Fibroblast of gingiva (primary cell): ENCODE measurements around the gene MAPK14.

ENCODE experiments used
- DNase-seq: peaks from one replicate; pipeline ENCODE4 v3.0.0-alpha.2; 2011; ENCODE audit warnings: low read depth

The MAPK14 gene

DNA sequence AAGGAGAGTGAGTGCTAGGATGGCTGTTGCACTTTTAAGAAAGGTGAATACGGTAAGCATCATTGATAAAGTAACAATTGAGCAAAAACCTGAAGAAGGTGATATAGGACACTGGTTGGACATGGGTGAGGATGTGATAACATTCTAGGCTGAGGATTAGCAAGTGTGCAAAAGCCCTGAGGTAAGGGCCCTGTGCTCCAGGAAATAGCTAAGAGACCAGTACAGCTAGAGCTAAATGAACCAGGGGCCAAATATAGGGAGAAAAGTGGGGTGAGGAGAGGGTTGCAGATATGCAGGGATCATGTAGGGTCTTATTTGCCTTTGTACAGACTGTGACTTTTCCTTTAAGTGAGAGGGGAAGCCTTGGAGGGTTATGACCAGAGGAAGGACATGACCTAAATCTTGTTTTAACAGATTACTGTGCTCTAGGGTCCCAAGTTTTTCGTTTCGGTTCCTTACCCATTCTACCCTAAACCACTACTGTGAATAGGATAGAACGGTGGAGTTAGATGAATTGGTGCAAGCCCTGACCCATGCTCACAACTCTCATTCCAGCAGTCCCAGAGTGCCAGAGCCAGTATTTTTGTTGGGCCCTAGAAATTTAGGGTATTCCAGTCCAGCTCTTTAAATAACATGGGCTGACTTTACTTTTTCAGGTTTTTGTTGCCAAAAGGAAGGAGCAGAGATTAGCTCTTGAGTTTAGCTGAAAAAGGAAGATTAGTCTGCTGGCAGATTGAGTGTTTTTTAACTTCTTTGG is 10.7 kb downstream of the MAPK14 start:
- no peak for DNase-seq

DNA sequence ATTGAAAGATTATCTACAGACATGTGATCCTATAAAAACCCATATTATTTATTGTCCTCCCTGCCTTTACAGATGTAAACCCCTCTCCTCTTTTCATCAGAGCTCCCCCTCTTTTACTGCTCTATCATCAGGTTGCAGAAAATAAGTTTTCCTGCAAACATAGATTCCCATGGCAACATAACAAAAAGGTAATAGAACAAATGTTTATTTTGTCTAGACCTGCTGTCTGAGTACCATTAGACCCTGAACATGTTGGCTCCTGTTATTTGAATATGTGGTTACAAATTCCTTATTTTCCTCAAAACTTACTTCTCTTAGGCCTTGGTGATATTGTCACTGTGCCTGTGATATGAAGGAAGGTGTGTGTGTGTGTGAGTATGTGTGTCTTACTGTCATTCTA is 11.5 kb downstream of the MAPK14 start:
- DNase-seq, result no peak

DNA sequence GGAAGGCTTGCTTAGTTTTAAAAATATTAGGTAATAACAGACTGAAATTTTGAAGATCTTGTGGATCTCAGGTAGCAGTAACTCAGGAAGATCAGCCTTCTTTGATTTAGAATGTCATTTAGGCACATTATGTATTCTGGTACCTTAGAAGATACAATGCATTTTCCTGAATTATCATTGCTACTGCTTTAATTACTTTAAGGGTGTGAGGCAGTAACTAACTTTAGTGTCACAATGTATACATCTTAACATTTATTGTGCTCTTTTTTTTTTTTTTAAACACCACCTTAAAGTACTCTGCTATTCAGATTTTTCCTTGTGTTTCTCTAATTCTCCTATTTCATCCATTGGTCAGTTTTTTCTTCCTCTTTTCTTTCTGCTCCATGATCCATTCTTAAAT is 13.3 kb downstream of the MAPK14 start:
- no peak for DNase-seq

DNA sequence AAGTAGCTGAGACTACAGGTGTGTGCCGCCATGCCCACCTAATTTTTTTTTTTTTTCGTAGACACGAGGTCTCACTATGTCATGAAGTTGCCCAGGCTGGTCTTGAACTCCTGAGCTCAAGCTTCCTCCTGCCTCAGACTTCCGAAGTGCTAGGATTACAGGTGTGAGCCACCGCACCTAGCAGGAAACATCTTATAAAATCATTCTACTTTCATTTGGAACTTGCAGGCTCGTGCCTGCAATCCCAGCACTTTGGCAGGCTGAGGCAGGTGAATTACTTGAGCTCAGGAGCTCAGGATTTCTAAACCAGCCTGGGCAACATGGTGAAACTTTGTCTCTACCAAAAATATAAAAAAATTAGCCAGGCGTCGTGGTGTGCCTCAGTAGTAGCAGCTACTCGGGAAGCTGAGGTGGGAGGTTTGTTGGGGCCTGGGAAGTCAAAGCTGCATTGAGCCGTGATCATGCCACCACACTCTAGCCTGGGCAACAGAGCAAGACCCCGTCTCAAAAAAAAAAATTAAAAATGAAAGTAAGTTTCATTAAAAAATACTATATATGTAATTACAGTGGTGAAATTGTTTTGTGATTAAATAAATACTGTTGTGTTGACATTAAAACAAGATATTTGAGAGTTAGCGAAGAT is 15.1 kb downstream of the MAPK14 start:
- DNase-seq, result no peak

DNA sequence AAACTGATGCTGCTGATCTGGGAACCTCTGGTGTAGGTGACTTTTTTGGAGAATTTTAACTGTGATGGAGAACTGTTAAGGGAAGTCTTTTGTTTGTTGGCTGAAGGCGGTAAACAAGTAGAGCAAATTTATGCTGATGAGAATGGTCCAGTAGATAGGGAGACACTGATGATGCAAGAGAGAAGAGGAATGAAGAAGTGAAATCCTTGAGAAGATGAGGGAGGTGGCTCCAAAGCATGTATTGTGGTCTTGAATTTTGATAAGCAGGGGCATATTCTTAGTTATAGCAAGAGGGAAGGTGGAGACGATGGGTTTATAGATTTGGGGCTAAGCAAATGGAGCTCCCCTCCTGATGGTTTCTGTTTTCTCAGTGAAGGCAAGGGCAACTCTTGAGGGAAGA is 22.0 kb downstream of the MAPK14 start:
- DNase-seq, result no peak

DNA sequence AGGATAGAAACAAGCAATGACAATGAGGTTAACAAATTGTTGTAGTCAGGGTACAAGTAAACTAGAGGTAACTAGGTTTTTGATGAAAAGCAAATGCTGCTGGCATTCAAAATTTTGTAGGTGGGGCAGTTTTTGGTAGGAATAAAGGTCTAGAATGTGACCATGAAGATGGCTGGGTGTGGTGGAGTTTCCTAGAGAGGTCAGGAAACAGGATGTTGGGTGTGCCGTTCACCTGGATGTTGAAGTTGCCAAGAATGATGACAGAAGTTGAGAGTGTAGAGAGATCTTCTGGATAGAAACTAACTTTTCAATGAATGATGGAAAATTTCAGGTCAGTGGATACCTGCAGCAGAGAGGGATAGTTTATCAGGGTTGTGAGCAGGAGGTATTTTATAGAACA is 22.7 kb downstream of the MAPK14 start:
- no peak for DNase-seq

DNA sequence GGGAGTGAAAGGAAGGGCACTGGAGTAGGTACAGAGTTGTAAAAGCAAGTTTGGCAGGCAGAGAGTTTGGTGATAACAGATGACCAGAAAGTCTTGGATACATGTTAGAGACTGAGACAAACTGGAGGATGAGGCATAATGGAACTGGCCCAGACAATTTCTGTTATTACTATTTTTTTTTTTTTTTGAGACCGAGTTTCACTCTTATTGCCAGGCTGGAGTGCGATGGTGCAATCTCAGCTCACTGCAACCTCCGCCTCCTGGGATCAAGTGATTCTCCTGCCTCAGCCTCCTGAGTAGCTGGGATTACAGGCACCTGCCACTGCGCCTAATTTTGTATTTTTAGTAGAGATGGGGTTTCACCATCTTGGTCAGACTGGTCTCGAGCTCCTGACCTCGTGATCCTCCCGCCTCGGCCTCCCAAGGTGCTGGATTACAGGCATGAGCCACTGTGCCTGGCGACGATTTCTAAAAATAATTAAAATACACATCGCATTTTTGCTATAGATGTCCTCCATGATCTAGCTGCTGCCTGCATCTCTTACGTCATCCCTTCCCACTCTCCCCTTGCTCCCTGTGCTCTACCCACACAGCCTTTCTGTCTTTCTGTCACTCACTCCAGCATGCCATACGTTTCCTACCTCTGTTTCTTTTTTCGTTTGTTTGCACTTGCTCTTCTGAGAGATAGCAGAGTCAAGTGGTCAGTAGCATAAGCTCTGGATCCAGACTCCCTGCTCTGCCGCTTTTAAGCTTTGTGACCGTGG is 23.5 kb downstream of the MAPK14 start:
- DNase-seq, result no peak

DNA sequence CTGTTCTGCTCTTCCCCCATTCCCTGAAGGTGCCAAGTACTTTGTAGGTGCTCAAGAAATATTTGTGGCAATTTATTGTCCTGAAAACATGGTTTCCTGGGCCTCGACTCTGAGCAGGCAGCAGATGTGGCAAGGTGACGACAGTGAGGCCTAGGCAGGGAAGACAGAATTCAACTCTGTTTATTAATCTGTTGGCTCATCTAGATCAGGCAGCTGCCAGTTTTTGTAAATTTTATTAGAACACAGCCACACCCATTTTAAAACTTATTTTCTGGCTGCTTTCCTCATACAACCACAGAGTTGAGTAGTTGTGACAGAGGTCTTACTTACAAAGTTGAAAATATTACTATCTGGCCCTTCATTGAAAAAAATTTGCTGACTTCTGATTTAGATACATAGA is 24.5 kb downstream of the MAPK14 start:
- DNase-seq, result peak; percentile 51

DNA sequence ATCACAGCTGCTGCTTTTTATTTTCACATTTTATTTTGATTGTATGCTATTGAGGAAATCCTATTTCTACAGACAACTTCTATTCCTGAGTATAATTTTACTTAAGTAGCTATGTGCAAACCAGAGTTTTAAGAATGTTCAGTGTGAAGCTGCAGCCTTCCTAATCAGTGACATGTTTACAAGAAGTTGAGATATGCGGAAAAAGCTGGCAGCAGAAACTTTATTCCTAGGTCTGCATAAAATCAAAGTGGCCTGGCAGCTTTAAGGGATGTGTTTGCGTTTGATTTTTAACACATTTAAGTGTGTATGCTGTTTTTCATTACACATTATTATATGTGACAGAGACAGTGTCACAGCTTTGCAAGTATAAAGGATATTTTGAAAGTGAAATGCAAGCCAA is 26.3 kb downstream of the MAPK14 start:
- DNase-seq, result no peak

DNA sequence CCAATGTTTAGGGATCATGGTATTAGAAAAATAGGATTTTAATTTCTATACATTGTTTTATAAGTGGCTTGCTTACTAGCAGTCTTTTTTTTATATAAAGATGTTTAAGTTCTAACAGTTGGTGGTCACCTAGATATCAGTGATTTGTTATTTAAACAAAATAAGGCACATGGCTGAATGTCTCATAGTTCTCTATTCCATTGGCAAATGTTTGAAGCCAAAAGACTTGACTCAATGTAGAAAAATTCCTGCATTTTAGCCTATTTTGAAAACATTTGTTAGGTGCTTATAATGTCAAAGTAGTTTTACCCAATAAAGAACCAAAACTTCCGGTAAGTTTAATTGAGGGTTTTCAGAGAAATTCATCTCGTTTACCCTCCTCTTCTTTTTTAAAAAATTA is 26.8 kb downstream of the MAPK14 start:
- no peak for DNase-seq

DNA sequence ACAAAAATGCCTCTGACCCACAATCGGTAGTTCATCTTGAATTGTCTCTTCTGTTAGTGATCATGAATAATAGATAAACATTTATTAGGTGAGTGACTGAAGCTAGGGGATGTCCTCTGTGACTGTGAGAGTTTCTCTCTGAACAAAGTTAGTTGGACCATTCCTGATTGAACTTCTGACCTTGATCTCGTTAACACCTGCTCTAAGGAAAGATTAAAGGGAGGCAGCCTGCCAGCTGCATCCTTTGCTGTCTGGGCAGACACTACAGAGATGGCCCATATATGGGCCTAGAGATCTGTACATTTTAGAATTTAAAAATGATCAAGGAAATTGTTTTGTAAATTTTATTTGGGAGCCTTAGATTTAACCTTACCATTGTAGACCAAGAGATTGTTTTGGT is 27.3 kb downstream of the MAPK14 start:
- no peak for DNase-seq

DNA sequence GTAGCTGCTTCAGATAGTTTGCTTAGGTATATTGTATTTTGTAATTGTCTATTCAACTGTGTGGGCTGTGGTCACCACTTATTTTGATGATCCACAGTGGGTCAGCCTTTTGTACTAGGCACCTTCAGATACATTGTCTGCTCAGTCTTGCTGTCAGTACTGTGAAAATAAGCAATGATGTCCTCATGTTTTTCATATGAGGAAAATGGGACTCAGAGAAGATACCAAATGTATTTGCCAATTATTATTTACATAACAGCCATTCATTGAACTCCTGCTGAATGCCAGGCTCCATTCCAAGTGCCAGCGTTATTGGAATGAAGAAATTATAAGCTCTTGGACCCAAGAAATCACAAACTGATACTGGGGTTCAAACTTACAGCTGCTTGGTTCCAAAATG is 28.6 kb downstream of the MAPK14 start:
- DNase-seq, result no peak

DNA sequence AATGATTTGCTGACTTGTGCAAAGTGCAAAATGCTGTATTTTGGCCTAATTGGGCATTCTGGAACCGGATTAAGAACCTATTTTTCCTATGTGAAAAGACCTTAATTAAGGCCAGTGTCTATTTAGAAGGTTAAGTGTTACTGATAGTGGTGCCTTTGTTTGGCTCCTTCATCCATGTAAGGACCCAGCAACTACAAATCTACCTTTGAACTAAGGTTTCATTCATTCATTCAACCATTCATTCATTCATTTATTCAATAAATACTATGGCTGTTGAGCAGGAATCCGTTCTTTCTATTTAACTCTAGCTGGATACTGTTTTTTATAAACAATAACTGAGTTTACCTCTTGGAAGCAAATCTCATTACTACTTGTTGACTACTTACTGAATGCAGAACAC is 33.6 kb downstream of the MAPK14 start:
- no peak for DNase-seq

DNA sequence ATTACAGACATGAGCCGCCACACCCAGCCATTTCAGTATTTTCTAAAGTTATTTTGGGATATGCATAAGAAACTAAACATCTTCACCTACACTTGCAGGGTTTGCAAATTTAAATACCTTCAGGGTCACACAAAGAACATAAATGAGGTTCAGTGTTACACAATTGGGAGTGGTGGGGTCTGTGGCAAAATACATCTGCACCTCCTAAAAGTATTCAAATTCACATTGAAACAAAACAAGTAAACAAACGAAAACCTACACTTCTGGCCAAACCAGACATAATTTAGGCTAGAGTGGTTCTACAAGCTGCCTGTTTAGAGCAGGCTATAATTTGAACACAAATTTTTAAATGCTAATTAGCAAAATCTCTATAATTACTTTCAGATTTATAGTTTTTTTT is 34.6 kb downstream of the MAPK14 start:
- DNase-seq, result no peak

DNA sequence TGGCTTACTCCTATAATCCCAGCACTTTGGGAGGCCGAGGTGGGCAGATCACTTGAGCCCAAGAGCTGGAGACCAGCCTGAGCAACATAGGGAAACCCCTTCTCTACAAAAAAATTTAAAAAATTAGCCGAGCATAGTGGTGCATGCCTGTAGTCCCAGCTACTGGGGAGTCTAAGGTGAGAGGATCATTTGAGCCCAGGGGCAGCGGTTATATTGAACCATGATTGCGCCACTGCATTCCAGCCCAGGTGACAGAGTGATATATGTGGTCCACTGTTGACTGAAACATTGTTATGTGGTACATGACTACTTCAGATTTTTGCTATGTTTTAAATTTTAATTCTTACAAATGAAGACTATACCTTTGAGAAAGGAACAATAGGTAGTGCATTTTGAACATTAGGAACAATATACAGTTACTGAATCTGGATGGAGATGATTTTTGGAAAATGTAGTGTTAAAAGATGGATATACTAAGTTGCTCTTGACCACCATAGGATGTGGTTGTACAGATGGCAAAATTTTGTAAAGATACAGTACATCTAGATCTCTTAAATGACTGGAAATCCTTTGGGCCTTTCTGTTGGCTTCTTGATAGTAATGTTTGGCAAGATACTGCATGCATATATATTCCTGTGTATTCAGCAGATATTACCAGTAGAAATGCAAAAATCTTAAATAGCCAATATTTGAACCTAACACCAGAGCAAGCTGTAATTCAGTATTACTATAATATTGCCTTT is 35.9 kb downstream of the MAPK14 start:
- DNase-seq, result no peak

DNA sequence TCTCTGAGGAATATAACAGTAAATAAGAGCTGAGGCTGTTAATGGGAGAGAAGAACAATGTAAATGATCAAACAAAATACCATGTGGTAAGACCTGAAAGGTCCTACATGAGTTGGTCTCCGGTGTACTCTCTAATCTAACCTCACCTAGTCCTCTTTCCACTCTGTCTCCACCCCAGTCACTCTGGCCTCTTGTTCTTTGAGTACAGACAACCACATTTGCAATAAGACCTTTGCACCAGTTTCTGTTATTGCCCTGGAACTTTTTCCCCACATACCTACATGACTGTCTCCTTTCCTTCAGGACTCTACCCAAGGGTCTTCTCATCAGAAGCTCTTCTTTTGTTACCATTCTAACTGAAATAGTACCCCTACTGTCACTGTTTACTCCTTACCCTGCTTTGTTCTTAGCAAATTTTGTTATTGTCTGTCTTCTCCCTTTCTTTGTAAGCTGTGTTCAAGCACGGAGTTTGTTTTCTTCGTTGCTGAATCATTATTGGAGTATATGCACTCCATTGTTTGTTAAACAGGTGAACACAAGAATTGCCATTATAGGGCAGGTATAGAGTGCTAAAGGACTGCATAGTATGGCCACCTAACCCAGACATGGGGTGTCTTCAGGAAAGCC is 37.3 kb downstream of the MAPK14 start:
- DNase-seq, result no peak

DNA sequence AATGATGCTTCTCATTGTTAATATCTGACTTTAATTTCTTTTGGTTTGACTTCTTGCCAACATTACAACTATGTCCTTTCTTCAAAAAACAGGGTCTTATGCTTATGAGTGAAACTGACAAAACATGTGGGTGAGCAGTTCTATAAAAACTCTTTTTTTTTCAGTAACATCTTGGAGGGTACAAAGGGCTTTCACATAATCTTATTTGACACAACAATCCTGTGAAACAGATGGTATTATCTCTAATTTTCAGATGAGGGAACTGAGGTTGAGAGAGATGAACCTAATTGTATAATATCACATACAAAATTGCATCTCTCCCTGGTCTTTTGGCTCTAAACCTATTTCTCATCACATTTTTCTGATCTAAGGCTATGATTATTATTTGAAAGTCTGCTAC is 38.3 kb downstream of the MAPK14 start:
- no peak for DNase-seq

DNA sequence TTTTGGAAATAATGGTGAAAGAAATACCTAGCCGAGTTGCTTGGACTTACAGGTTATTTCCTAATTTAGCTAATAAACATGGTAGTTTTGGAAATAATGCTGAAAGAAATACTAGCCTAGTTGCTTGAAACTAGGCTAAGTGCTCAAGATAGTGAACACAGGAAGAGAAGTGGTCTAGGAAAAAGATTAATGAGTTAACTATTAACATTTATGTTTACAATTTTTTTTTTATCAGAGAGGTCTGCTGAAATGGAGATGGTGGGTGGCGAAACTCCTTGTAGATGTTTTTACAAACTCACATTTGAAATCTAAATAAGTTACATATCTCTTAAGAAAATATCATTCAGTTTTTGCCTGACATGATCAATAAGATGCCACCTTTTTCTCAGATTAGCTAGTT is 39.2 kb downstream of the MAPK14 start:
- DNase-seq, result no peak

DNA sequence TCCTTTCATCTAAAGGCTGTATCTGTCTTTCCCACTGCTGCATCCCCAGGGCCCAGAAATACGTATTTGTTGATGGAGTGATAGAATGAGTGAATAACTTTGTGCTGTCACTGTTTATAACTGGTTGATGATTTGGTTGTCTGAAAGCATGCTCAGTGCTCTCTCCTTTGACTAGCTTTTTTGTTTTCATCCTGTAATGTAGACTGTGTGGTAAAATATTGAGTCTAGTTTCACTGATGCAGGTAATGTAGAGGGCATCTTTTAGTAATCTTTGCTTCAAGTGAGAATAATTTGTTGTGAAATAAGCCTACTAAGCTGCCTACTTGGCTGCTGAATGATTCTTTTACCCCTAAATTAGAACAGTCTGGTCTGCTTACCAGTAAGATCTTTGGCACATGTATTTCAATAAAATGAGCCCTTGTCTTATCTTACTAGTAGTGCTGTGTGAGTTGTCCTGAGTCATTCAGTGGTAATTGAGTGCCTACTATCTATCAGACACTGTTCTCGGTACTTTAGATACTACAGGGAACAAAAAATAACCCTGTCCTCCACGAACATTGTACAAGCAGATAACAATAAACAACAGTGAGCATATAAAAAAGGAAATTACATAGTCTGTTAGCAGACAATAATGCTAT is 39.9 kb downstream of the MAPK14 start:
- DNase-seq, result peak; percentile 48

DNA sequence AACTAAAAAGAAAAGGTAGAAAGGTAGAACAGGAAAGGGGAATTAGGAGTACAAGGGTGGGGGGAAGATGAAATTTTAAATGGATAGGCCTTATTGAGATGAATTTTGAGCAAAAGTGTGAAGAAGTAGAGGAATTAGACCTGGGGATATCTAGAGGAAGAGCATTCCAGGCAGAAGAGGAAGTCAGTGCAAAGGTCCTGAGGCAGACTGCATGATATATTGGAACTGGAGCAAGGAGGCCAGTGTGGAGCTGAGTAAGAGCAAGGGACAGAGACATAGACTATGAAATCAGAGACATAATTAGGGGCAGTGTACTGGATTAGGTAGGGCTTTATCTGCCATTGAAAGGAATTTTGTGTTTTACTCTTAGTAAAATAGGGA is 40.4 kb downstream of the MAPK14 start:
- no peak for DNase-seq

DNA sequence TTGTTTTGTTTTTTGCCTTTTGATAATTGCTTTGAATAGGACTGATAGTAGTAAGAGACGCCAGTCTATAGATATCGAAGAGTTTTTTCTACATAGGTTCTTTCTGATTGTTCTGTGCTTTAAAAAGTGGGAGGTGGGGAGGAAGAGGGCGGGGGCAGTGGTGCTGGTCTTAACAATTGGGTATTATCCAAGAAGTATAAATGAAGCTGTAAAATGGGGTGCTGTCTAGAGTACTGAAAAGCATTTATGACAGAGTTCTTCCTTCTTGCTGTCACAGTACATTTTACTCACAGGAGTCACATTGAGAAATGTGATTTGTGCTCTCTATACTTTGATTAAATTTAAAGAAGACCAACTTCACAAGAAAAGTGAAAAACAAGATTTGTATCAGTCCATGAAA is 41.0 kb downstream of the MAPK14 start:
- DNase-seq, result no peak

DNA sequence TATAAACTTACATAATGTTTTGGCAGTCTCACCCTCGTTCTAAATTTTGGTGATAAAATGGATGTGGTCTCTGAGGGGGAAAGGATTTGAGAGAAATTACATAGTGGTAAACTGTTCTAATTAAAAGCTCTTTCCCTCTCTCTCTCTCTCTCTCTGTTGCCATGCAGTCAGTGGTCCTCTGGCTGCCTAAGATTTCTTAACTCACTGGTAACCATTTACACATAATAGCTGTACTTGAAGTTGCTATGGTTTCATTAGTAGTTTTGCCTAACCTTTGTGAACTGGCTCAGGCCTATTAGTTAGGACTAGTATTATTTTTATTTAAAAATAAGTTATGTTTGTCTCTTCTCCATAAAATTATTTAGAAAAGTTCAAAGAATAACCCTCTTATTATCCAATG is 42.0 kb downstream of the MAPK14 start:
- no peak for DNase-seq
